PC-3 (cell line): ENCODE measurements around the gene SEMA3C. TPM values are rescaled to one million over a fixed set of nuclear protein-coding genes. Genes with fewer than 3 reads are reported as not detected.
A peak's percentile ranks its signal among the peaks of the same experiment; 100 is the strongest.

Experiments used
- ATAC-seq: fragments of 200-7000 bp; cut with Tn5 transposase; 2 replicates; pipeline ENCODE4 v1.9.1; 2020; ENCODE audit warnings: mild to moderate bottlenecking, moderate library complexity
- BruUV-seq: library from RNA; stranded (reverse); fragments of 400-500 nt; replicated peaks from 2 replicates; lab custom pipeline; 2021; lab: Mats Ljungman, UMichigan
- CTCF ChIA-PET: fragments of 300-600 bp; sonication (Branson Sonifier 250); formaldehyde crosslinking; loops from one replicate; lab custom pipeline; 2022; ENCODE audit warnings: antibody characterized with exemption; lab: Charles Lee
- POLR2A ChIA-PET: fragments of 300-600 bp; sonication (Branson Sonifier 250); formaldehyde crosslinking; loops from one replicate; lab custom pipeline; 2022; ENCODE audit warnings: antibody characterized with exemption; ENCODE audit not compliant: unreplicated experiment; lab: Charles Lee
- DNase-seq: peaks from one replicate; pipeline ENCODE4 v3.0.0-alpha.2; 2015
- H2AFZ ChIP-seq: fragments of 300-600 bp; sonication (generic); 2 replicates; pipeline ENCODE4 v1.6.0; 2016; ENCODE audit warnings: antibody characterized with exemption, low read length
- H3F3A ChIP-seq: fragments of 300-600 bp; sonication (generic); one replicate; pipeline ENCODE4 v1.6.0; 2017; ENCODE audit warnings: antibody characterized with exemption, low read length, control low read depth, mild to moderate bottlenecking; ENCODE audit not compliant: unreplicated experiment
- H3K27ac ChIP-seq: fragments of 300-600 bp; sonication (generic); 2 replicates; pipeline ENCODE4 v1.5.1; 2016; ENCODE audit warnings: mild to moderate bottlenecking, low read length
- H3K27me3 ChIP-seq: fragments of 300-600 bp; sonication (generic); 2 replicates; pipeline ENCODE4 v1.6.1; 2016; ENCODE audit warnings: low read length, mixed read lengths
- H3K36me3 ChIP-seq: fragments of 300-600 bp; sonication (generic); 2 replicates; pipeline ENCODE4 v1.6.1; 2016; ENCODE audit warnings: low read depth, mixed run types, low read length, mixed read lengths
- H3K4me1 ChIP-seq: fragments of 300-600 bp; sonication (generic); 2 replicates; pipeline ENCODE4 v1.5.1; 2016; ENCODE audit warnings: low read length; ENCODE audit not compliant: insufficient read depth
- H3K4me2 ChIP-seq: fragments of 300-600 bp; sonication (generic); 2 replicates; pipeline ENCODE4 v1.6.0; 2016; ENCODE audit warnings: low read length
- H3K4me3 ChIP-seq: fragments of 300-600 bp; sonication (generic); 2 replicates; pipeline ENCODE4 v1.5.1; 2016; ENCODE audit warnings: mild to moderate bottlenecking, low read length, mixed read lengths
- H3K79me2 ChIP-seq: fragments of 300-600 bp; sonication (generic); 2 replicates; pipeline ENCODE4 v1.6.1; 2017; ENCODE audit warnings: low read length, mixed read lengths
- H3K9ac ChIP-seq: fragments of 300-600 bp; sonication (generic); 2 replicates; pipeline ENCODE4 v1.6.0; 2016; ENCODE audit warnings: mild to moderate bottlenecking, low read length
- H3K9me2 ChIP-seq: fragments of 300-600 bp; sonication (generic); replicated peaks from 2 replicates; pipeline ENCODE4 v1.6.1; 2016; ENCODE audit warnings: mixed run types, low read length, mixed read lengths
- H3K9me3 ChIP-seq: fragments of 300-600 bp; sonication (generic); 2 replicates; pipeline ENCODE4 v1.6.1; 2016; ENCODE audit warnings: low read length, mixed read lengths
- H4K20me1 ChIP-seq: fragments of 300-600 bp; sonication (generic); 2 replicates; pipeline ENCODE4 v1.6.1; 2016; ENCODE audit warnings: low read length, mixed read lengths
- EZH2 ChIP-seq: fragments of 300-600 bp; sonication (generic); IDR thresholded peaks from one replicate; pipeline ENCODE4 v1.6.1; 2017; ENCODE audit warnings: antibody characterized with exemption, mild to moderate bottlenecking, low read length; ENCODE audit not compliant: unreplicated experiment
- EZH2phosphoT487 ChIP-seq: fragments of 300-600 bp; sonication (generic); IDR thresholded peaks from 2 replicates; pipeline ENCODE4 v1.6.1; 2018; ENCODE audit warnings: mild to moderate bottlenecking, antibody characterized with exemption, low read length, borderline replicate concordance
- intact Hi-C: fragments of 100-400 bp; cut with micrococcal nuclease; formaldehyde crosslinking; loops from 2 replicates; pipeline ENCODE4 v1.9.0; 2023
- total RNA-seq: library from RNA; depleted of rRNA; stranded (reverse); fragments of >200 nt; gene quantifications from 2 replicates; pipeline ENCODE4 v1.2.3, GENCODE V29; 2014
- TF ChIP-seq, protein P1 (sequence below): fragments of 300-600 bp; sonication (generic); conservative IDR thresholded peaks from 2 replicates; pipeline ENCODE4 v1.5.1; 2017; ENCODE audit warnings: antibody characterized with exemption, low read depth, mild to moderate bottlenecking, low read length

The SEMA3C gene
- total RNA-seq, 1 experiment from 2014 or later = 28.0 TPM

DNA sequence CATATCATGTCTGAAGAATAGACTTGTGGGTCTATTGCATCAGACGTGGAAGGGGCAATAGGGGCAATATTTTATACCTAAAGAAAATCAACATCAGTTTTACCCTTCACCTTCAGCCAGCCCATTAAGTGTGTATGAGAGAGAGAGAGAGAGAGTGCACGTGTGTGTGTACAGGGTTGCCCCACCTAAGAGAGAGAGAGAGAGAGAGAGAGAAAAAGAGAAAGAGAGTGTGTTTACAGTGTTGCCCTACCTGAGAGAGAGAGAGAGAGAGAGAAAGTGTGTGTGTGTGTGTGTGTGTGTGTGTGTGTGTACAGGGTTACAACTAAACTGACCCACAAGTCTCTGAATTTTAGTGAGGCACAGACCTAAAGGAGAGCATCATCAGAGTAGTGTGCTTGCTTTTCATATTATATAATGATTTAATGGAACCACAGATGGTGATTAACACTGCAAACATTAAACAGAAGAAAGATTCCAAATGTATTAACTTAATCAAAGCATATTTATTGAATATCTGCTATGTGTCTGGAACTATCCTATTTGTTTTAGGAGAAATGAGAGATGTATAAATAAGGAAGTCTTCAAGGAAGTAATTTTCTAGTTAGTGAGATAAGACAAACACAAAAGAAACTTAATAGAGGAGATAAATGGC lies 213.6 kb downstream of the SEMA3C start:
- ChIA-PET CTCF (no interaction called here), POLR2A (no interaction called here)
- Histone ChIP-seq H3K27ac (no peak overlapping the region), H3K36me3 (no peaks in the 10 kb centered on the region), H2AFZ (no peak overlapping the region), H3K9me3 (no peaks in the 10 kb centered on the region), H3K9ac (no peak overlapping the region), H3K4me2 (no peak overlapping the region), H3K27me3 (no peaks in the 10 kb centered on the region), H3F3A (no peaks in the 10 kb centered on the region), H3K9me2 (no peaks in the 10 kb centered on the region), H3K4me1 (no peaks in the 10 kb centered on the region), H4K20me1 (no peaks in the 10 kb centered on the region), H3K4me3 (no peak overlapping the region), H3K79me2 (no peaks in the 10 kb centered on the region)
- intact Hi-C loops = loop anchor here (2.0 kb wide), 1 partner anchor 18 kb away; no protein-coding TSS in a partner anchor
- TF ChIP-seq, protein P1, sequence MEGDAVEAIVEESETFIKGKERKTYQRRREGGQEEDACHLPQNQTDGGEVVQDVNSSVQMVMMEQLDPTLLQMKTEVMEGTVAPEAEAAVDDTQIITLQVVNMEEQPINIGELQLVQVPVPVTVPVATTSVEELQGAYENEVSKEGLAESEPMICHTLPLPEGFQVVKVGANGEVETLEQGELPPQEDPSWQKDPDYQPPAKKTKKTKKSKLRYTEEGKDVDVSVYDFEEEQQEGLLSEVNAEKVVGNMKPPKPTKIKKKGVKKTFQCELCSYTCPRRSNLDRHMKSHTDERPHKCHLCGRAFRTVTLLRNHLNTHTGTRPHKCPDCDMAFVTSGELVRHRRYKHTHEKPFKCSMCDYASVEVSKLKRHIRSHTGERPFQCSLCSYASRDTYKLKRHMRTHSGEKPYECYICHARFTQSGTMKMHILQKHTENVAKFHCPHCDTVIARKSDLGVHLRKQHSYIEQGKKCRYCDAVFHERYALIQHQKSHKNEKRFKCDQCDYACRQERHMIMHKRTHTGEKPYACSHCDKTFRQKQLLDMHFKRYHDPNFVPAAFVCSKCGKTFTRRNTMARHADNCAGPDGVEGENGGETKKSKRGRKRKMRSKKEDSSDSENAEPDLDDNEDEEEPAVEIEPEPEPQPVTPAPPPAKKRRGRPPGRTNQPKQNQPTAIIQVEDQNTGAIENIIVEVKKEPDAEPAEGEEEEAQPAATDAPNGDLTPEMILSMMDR = no peak
- no peak for TF ChIP-seq EZH2phosphoT487
- TF ChIP-seq EZH2 = no peak
- DNase-seq (no peak), ATAC-seq (peak; percentile 67)
- no TSS peak for BruUV-seq

- no peak overlapping the region for H3K9ac ChIP-seq
- TF ChIP-seq, protein P1 = no peak
- TF ChIP-seq EZH2 (no peak), EZH2phosphoT487 (no peak)
- ChIA-PET POLR2A (no interaction called here), CTCF (no interaction called here)
- H3K4me1 ChIP-seq = peaks cover 10% of the 10 kb centered on the region; the same call in 1 of the 2 replicates
- no peak overlapping the region for H3K4me3 ChIP-seq
- no peak for DNase-seq
- no peaks in the 10 kb centered on the region for H3K27me3 ChIP-seq
- H3K9me3 ChIP-seq = no peaks in the 10 kb centered on the region
- no peaks in the 10 kb centered on the region for H3K79me2 ChIP-seq
- BruUV-seq = no TSS peak
- H3K9me2 ChIP-seq = no peaks in the 10 kb centered on the region
- intact Hi-C loops = no loop called here
- no peaks in the 10 kb centered on the region for H4K20me1 ChIP-seq
- ATAC-seq = no peak
- H2AFZ ChIP-seq = no peak overlapping the region
- H3K4me2 ChIP-seq = no peak overlapping the region
- H3F3A ChIP-seq = no peaks in the 10 kb centered on the region
- H3K36me3 ChIP-seq = no peaks in the 10 kb centered on the region
- no peak overlapping the region for H3K27ac ChIP-seq
These were observed 215.6 kb downstream of the SEMA3C start for GRCh38 chr7:80703272-80703671.

DNA sequence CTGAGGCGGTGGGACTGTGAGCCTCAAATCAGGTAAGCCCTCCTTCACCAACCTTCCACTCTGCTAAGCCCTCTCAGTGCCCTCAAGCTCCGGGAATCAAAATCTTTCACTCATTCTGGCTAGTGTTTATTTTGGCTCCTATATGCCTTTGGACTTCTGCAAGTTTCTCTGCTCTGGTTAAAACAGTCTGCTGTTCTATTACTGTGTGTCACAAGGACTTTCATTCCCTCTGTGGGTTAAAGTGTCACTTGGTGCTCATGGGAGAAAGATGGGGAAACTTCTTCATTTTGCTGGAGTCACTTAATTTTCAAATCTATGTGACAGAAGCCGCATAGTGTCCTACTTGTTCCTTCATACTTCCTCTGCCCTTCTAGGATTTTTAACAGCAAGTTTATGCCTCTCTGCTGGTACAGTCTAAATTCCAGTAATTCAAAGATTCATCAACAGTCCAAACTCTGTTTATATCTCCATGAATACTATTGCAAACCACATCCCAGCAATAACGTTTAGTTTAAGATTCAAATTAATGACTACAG lies 219.1 kb downstream of the SEMA3C start:
- POLR2A ChIA-PET = no interaction called here
- no peak for TF ChIP-seq EZH2
- TF ChIP-seq, protein P1 = no peak
- TF ChIP-seq EZH2phosphoT487 = no peak
- H3K9me2 ChIP-seq = no peaks in the 10 kb centered on the region
- no peak overlapping the region for H3K4me3 ChIP-seq
- no peaks in the 10 kb centered on the region for H3K79me2 ChIP-seq
- no peaks in the 10 kb centered on the region for H3K9me3 ChIP-seq
- no peak for DNase-seq
- peak; percentile 73 for ATAC-seq
- H3F3A ChIP-seq = no peaks in the 10 kb centered on the region
- no peak overlapping the region for H3K9ac ChIP-seq
- peaks cover 10% of the 10 kb centered on the region; the same call in 1 of the 2 replicates for H3K4me1 ChIP-seq
- H3K27ac ChIP-seq = no peak overlapping the region
- CTCF ChIA-PET = no interaction called here
- no peak overlapping the region for H3K4me2 ChIP-seq
- H3K36me3 ChIP-seq = no peaks in the 10 kb centered on the region
- H4K20me1 ChIP-seq = no peaks in the 10 kb centered on the region
- peak overlapping the region; percentile 33; the same call in 1 of the 2 replicates for H2AFZ ChIP-seq
- H3K27me3 ChIP-seq = no peaks in the 10 kb centered on the region
- BruUV-seq = no TSS peak
- intact Hi-C loops = loop anchor here (1.0 to 5.0 kb wide), 5 partner anchors 38 to 771 kb away; no protein-coding TSS in a partner anchor
